Small intestine (tissue), 7 donors: ENCODE data around the gene KRT2. TPM values are rescaled to one million over a fixed set of nuclear protein-coding genes. Genes with fewer than 3 reads are reported as not detected.

ENCODE experiments used
- DNase-seq, 2 donors: peaks; one replicate each; pipeline versions ENCODE4 v3.0.0 to v3.0.0-alpha.2; 2013
- FAIRE-seq: peaks from 2 replicates; lab custom pipeline; 2012; peaks lifted over from hg19 to GRCh38; lab: Jason Lieb, UNC
- H3K27ac ChIP-seq, 3 donors: one replicate each; pipeline ENCODE4 v1.5.1; 2013; ENCODE audit warnings: low read length in 2 of 3, mild to moderate bottlenecking in 2 of 3, control low read depth in 1 of 3, inconsistent platforms in 1 of 3, low read depth in 1 of 3, moderate library complexity in 1 of 3
- H3K27me3 ChIP-seq, 3 donors: one replicate each; pipeline ENCODE4 v1.6.1; 2013; ENCODE audit warnings: low read length in 3 of 3, inconsistent platforms in 1 of 3; ENCODE audit not compliant: control insufficient read depth in 3 of 3, insufficient read depth in 3 of 3
- H3K36me3 ChIP-seq, 3 donors: one replicate each; pipeline ENCODE4 v1.6.1; 2013; ENCODE audit warnings: low read length in 3 of 3, inconsistent platforms in 1 of 3, low read depth in 1 of 3, mild to moderate bottlenecking in 1 of 3, moderate library complexity in 1 of 3; ENCODE audit not compliant: control insufficient read depth in 3 of 3, insufficient read depth in 2 of 3
- H3K4me1 ChIP-seq, 3 donors: one replicate each; pipeline ENCODE4 v1.6.1; 2013; ENCODE audit warnings: low read length in 2 of 3, inconsistent platforms in 1 of 3, low read depth in 1 of 3, mild to moderate bottlenecking in 1 of 3, moderate library complexity in 1 of 3; ENCODE audit not compliant: control insufficient read depth in 3 of 3, insufficient read depth in 2 of 3
- H3K4me3 ChIP-seq, 3 donors: one replicate each; pipeline ENCODE4 v1.5.1; 2013; ENCODE audit warnings: low read length in 3 of 3, control low read depth in 1 of 3, inconsistent platforms in 1 of 3, low read depth in 1 of 3, mild to moderate bottlenecking in 1 of 3, moderate library complexity in 1 of 3
- H3K9me3 ChIP-seq, 2 donors: one replicate each; pipeline ENCODE4 v1.6.1; 2013; ENCODE audit warnings: low read depth in 1 of 2, low read length in 1 of 2; ENCODE audit not compliant: control insufficient read depth in 2 of 2, insufficient read depth in 1 of 2
- WGBS, 3 donors: extraction: QIAGEN DNeasy Blood & Tissue Kit; methylation state at CpG; one replicate each; pipeline ENCODE4 v1.1.7; 2013; 5-methylcytosine and 5-hydroxymethylcytosine counted together
- polyA plus RNA-seq, 4 donors: library from polyadenylated mRNA; stranded (reverse) in 3 of 4; unstranded in 1 of 4; fragments of 200-250 nt in 3 of 4; fragments of 120-200 nt in 1 of 4; gene quantifications; one replicate each; pipeline versions ENCODE4 v1.2.1 to v1.2.3, GENCODE V29; 2013
- donor health status: healthy with polysubstance abuse.
- donor health status: control.
- donor health status: control.
- donor health status: Bipolar disorder and iron deficiency.
- donor health status: healthy.

The KRT2 gene
- polyA plus RNA-seq, 4 donors: 1.1 to 2.2 (median 1.1) TPM; not detected in 1

DNA sequence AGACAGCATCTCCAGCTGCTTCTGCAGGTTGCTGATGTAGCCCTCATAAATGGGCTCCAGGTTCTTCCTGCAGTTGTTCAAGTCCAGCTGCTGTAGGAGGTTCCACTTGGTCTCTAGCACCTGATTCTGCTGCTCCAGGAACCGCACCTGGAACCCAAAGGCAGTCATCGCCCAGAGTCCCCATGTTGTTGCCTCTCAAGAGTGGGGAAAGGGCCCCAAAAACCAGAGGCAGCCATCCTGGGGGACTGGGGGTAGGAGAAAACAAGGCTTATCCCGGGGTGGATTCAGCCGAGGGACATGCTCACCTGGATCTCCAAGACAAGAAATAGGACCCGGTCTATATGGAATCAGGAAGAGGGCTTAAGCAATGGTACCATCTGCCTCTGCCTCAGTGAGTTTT, 53.0 kb downstream of the KRT2 start:
- Histone ChIP-seq H3K36me3 (no peaks in the 10 kb centered on the region), H3K9me3 (peaks cover 0 to 2% of the 10 kb centered on the region in 2 donors), H3K4me3 (no peak overlapping the region), H3K4me1 (no peaks in the 10 kb centered on the region), H3K27me3 (peaks cover 3 to 58% (median 20%) of the 10 kb centered on the region in 3 donors), H3K27ac (no peak overlapping the region)
- FAIRE-seq (no peak), DNase-seq (no peak)
- WGBS, 3 donors: 79 to 91% (median 91%) methylated on average over 5 of the region's 5 CpGs

Other genes starting within 250 kb of the KRT2 start
- gene KRT82, start 245.9 kb downstream of the KRT2 start, polyA plus RNA-seq: not detected
- gene KRT75, start 217.8 kb downstream of the KRT2 start, polyA plus RNA-seq: under 1 TPM in 1 of 4 donors, not detected in 3; 0.01 TPM
- under 1 TPM in 1 of 4 donors, not detected in 3; 0.67 TPM for gene KRT6B, start 200.1 kb downstream of the KRT2 start, polyA plus RNA-seq
- under 1 TPM in 1 of 4 donors, not detected in 3; 0.03 TPM for gene KRT6C, start 178.4 kb downstream of the KRT2 start, polyA plus RNA-seq
- 1 to 10 TPM in 2 of 4 donors, under 1 TPM in 1, not detected in 1; 0.13 to 6.7 (median 3.2) TPM for gene KRT6A, start 159.0 kb downstream of the KRT2 start, polyA plus RNA-seq
- gene KRT5, start 131.8 kb downstream of the KRT2 start, polyA plus RNA-seq: 1 to 10 TPM in 2 of 4 donors, under 1 TPM in 2; 0.06 to 6.5 (median 3.2) TPM
- gene KRT71, start 99.1 kb downstream of the KRT2 start, polyA plus RNA-seq: not detected
- under 1 TPM in 1 of 4 donors, not detected in 3; 0.27 TPM for gene KRT74, start 78.4 kb downstream of the KRT2 start, polyA plus RNA-seq
- gene KRT72, start 50.7 kb downstream of the KRT2 start, polyA plus RNA-seq: 10 to 100 TPM in 1 of 4 donors, 1 to 10 TPM in 2, not detected in 1; 3.2 to 24.6 (median 9.8) TPM
- gene KRT73, start 33.7 kb downstream of the KRT2 start, polyA plus RNA-seq: 1 to 10 TPM in 2 of 4 donors, under 1 TPM in 1, not detected in 1; 0.84 to 2.2 (median 1.4) TPM
- under 1 TPM in 1 of 4 donors, not detected in 3; 0.50 TPM for gene KRT1, start 28.2 kb upstream of the KRT2 start, polyA plus RNA-seq
- gene KRT77, start 51.3 kb upstream of the KRT2 start, polyA plus RNA-seq: under 1 TPM in 2 of 4 donors, not detected in 2; 0.01 to 0.86 TPM
- gene KRT76, start 125.1 kb upstream of the KRT2 start, polyA plus RNA-seq: not detected
- not detected for gene KRT3, start 143.9 kb upstream of the KRT2 start, polyA plus RNA-seq
- 10 to 100 TPM in 1 of 4 donors, 1 to 10 TPM in 2, under 1 TPM in 1; 0.04 to 12.3 (median 4.4) TPM for gene KRT4, start 161.9 kb upstream of the KRT2 start, polyA plus RNA-seq
- under 1 TPM in 1 of 4 donors, not detected in 3; 0.31 TPM for gene KRT79, start 182.1 kb upstream of the KRT2 start, polyA plus RNA-seq
- 1 to 10 TPM in 1 of 4 donors, under 1 TPM in 2, not detected in 1; 0.30 to 1.8 (median 0.54) TPM for gene KRT78, start 196.8 kb upstream of the KRT2 start, polyA plus RNA-seq